H1 (cell line): Measurements from ENCODE around the gene ADAT3. TPM values are rescaled to one million over a fixed set of nuclear protein-coding genes. Genes with fewer than 3 reads are reported as not detected.
A peak's percentile ranks its signal among the peaks of the same experiment; 100 is the strongest.

Source experiments
- CTCF ChIA-PET: fragments of 300-600 bp; sonication (Branson Sonifier 250); formaldehyde crosslinking; loops from one replicate; lab custom pipeline; 2021; ENCODE audit not compliant: partially characterized antibody; lab: Charles Lee
- POLR2A ChIA-PET: fragments of 300-600 bp; sonication (Branson Sonifier 250); formaldehyde crosslinking; loops from one replicate; lab custom pipeline; 2021; ENCODE audit warnings: inconsistent platforms; ENCODE audit not compliant: partially characterized antibody; lab: Charles Lee
- DNase-seq, 2 experiments: peaks; one replicate each; pipeline versions ENCODE4 v3.0.0 to v3.0.0-alpha.2; 2010 to 2022; ENCODE audit warnings: low spot score in 2 of 2, low read depth in 1 of 2, mixed read lengths in 1 of 2
- FAIRE-seq: peaks from 2 replicates; lab custom pipeline; 2011; peaks lifted over from hg19 to GRCh38; lab: Jason Lieb, UNC
- H2AFZ ChIP-seq: 2 replicates; pipeline ENCODE4 v1.8.1; 2012; ENCODE audit warnings: low read length, inconsistent platforms
- H2AK5ac ChIP-seq: 2 replicates; pipeline ENCODE4 v1.6.1; 2013; ENCODE audit warnings: low read depth, low read length
- H2BK120ac ChIP-seq: replicated peaks from 2 replicates; pipeline ENCODE3; 2013; ENCODE audit warnings: low read depth, low read length, inconsistent platforms
- H2BK12ac ChIP-seq: 2 replicates; pipeline ENCODE4 v1.6.1; 2013; ENCODE audit warnings: low read depth, low read length
- H2BK15ac ChIP-seq: 2 replicates; pipeline ENCODE4 v1.6.1; 2013; ENCODE audit warnings: low read length
- H2BK20ac ChIP-seq: 2 replicates; pipeline ENCODE4 v1.6.1; 2013; ENCODE audit warnings: low read length
- H2BK5ac ChIP-seq: 2 replicates; pipeline ENCODE4 v1.6.1; 2013; ENCODE audit warnings: low read depth, low read length
- H3K14ac ChIP-seq: 2 replicates; pipeline ENCODE4 v1.6.1; 2013; ENCODE audit warnings: inconsistent platforms; ENCODE audit not compliant: insufficient read length
- H3K18ac ChIP-seq: 2 replicates; pipeline ENCODE4 v1.6.1; 2013; ENCODE audit warnings: low read length; ENCODE audit errors: extremely low read depth
- H3K23ac ChIP-seq: 2 replicates; pipeline ENCODE4 v1.6.1; 2013; ENCODE audit warnings: inconsistent platforms; ENCODE audit not compliant: insufficient read length
- H3K23me2 ChIP-seq: 2 replicates; pipeline ENCODE4 v1.6.1; 2013; ENCODE audit warnings: low read depth, low read length
- H3K27ac ChIP-seq: 2 replicates; pipeline ENCODE4 v1.6.1; 2011; ENCODE audit warnings: low read depth, low read length, inconsistent platforms
- H3K27me3 ChIP-seq, 4 experiments: replicated peaks in 1 of 4; 1 replicate in 1 of 4; 2 replicates in 3 of 4; pipeline versions ENCODE4 v1.6.1 to v1.8.1; 2011 to 2013; ENCODE audit warnings: low read length in 3 of 4, mild to moderate bottlenecking in 3 of 4, inconsistent platforms in 2 of 4, mixed read lengths in 2 of 4, moderate library complexity in 1 of 4; ENCODE audit not compliant: control insufficient read depth in 3 of 4, insufficient read depth in 3 of 4; ENCODE audit errors: extremely low read depth in 1 of 4
- H3K36me3 ChIP-seq, 4 experiments: 2 replicates each; pipeline versions ENCODE4 v1.6.1 to v1.8.1; 2011 to 2013; ENCODE audit warnings: mild to moderate bottlenecking in 4 of 4, low read length in 3 of 4, moderate library complexity in 2 of 4, control low read depth in 1 of 4, inconsistent platforms in 1 of 4; ENCODE audit not compliant: insufficient read depth in 4 of 4, control insufficient read depth in 2 of 4
- H3K4ac ChIP-seq: replicated peaks from 2 replicates; pipeline ENCODE3; 2013; ENCODE audit warnings: low read length, low read depth, mixed read lengths, inconsistent platforms; ENCODE audit not compliant: insufficient read length
- H3K4me1 ChIP-seq, 4 experiments: replicated peaks in 1 of 4; 1 replicate in 1 of 4; 2 replicates in 3 of 4; pipeline versions ENCODE4 v1.6.1 to v1.8.1; 2011 to 2013; ENCODE audit warnings: low read length in 3 of 4, inconsistent platforms in 2 of 4, mixed read lengths in 1 of 4; ENCODE audit not compliant: insufficient read depth in 4 of 4, control insufficient read depth in 3 of 4
- H3K4me2 ChIP-seq, 2 experiments: 2 replicates each; pipeline versions ENCODE4 v1.6.1 to v1.8.1; 2011 to 2013; ENCODE audit warnings: low read depth in 2 of 2, low read length in 2 of 2, control low read depth in 1 of 2, inconsistent platforms in 1 of 2, mild to moderate bottlenecking in 1 of 2; ENCODE audit not compliant: insufficient read depth in 1 of 2
- H3K4me3 ChIP-seq, 4 experiments: fragments of 200-600, 300-600 bp in 1 of 4; sonication (generic), shearing (Covaris generic), sonication (Bioruptor Twin) in 1 of 4; 2 replicates each; pipeline versions ENCODE4 v1.5.1 to v1.8.1; 2011 to 2016; ENCODE audit warnings: low read length in 4 of 4, low read depth in 3 of 4, control low read depth in 2 of 4, inconsistent platforms in 2 of 4, mild to moderate bottlenecking in 2 of 4, mixed read lengths in 1 of 4, moderate library complexity in 1 of 4; ENCODE audit not compliant: insufficient read depth in 2 of 4; ENCODE audit errors: extremely low read depth in 1 of 4
- H3K56ac ChIP-seq: replicated peaks from 2 replicates; pipeline ENCODE3; 2013; ENCODE audit warnings: low read depth, mild to moderate bottlenecking, mixed read lengths, low read length, inconsistent platforms; ENCODE audit not compliant: insufficient read length
- H3K79me1 ChIP-seq: 2 replicates; pipeline ENCODE4 v1.6.1; 2013; ENCODE audit warnings: low read depth, low read length, control low read depth
- H3K79me2 ChIP-seq, 2 experiments: 2 replicates each; pipeline versions ENCODE4 v1.6.1 to v1.8.1; 2012 to 2013; ENCODE audit warnings: low read length in 2 of 2, mild to moderate bottlenecking in 2 of 2, inconsistent platforms in 1 of 2; ENCODE audit not compliant: insufficient read depth in 2 of 2, control insufficient read depth in 1 of 2
- H3K9ac ChIP-seq, 4 experiments: replicated peaks in 1 of 4; 1 replicate in 1 of 4; 2 replicates in 3 of 4; pipeline versions ENCODE4 v1.6.1 to v1.8.1; 2011 to 2013; ENCODE audit warnings: low read depth in 3 of 4, low read length in 3 of 4, control low read depth in 2 of 4, mild to moderate bottlenecking in 2 of 4, moderate library complexity in 2 of 4, inconsistent platforms in 1 of 4; ENCODE audit errors: extremely low read depth in 1 of 4
- H3K9me3 ChIP-seq, 2 experiments: 2 replicates each; pipeline versions ENCODE4 v1.6.1 to v1.8.1; 2012 to 2013; ENCODE audit warnings: mild to moderate bottlenecking in 2 of 2, moderate library complexity in 2 of 2, control low read depth in 1 of 2, inconsistent platforms in 1 of 2, low read depth in 1 of 2, low read length in 1 of 2, mixed read lengths in 1 of 2; ENCODE audit not compliant: insufficient read depth in 2 of 2
- H4K20me1 ChIP-seq, 2 experiments: replicated peaks in 1 of 2; 2 replicates each; pipeline versions ENCODE3 to v1.8.1; 2011 to 2013; ENCODE audit warnings: inconsistent platforms in 2 of 2, low read length in 2 of 2, mild to moderate bottlenecking in 1 of 2; ENCODE audit not compliant: insufficient read depth in 2 of 2, control insufficient read depth in 1 of 2
- H4K5ac ChIP-seq: 2 replicates; pipeline ENCODE4 v1.6.1; 2013; ENCODE audit warnings: low read length, low read depth, mixed read lengths, inconsistent platforms; ENCODE audit not compliant: insufficient read length
- H4K8ac ChIP-seq: 2 replicates; pipeline ENCODE4 v1.8.0; 2013; ENCODE audit warnings: mild to moderate bottlenecking, moderate library complexity, low read length, inconsistent platforms; ENCODE audit not compliant: insufficient read depth; ENCODE audit errors: extremely low read depth
- H4K91ac ChIP-seq: replicated peaks from 2 replicates; pipeline ENCODE3; 2013; ENCODE audit warnings: low read length, mixed read lengths, inconsistent platforms; ENCODE audit not compliant: insufficient read length
- ASH2L ChIP-seq: fragments of 200-600, 300-600 bp; sonication (generic); IDR thresholded peaks from one replicate; pipeline ENCODE4 v1.7.1; 2017; ENCODE audit warnings: low read length
- CREB1 ChIP-seq: IDR thresholded peaks from 2 replicates; pipeline ENCODE4 v1.6.1; 2012; ENCODE audit warnings: inconsistent platforms
- EP300 ChIP-seq, 2 experiments: IDR thresholded peaks; 1 replicate in 1 of 2; 2 replicates in 1 of 2; pipeline ENCODE4 v1.6.1; 2011 to 2012; ENCODE audit warnings: low read depth in 2 of 2, low read length in 2 of 2, mild to moderate bottlenecking in 2 of 2, borderline replicate concordance in 1 of 2, inconsistent platforms in 1 of 2, moderate library complexity in 1 of 2
- JUN ChIP-seq: IDR thresholded peaks from 2 replicates; pipeline ENCODE4 v1.6.1; 2011; ENCODE audit warnings: low read depth, mild to moderate bottlenecking, improper control_type of control experiment, low read length
- JUND ChIP-seq: IDR thresholded peaks from 2 replicates; pipeline ENCODE4 v1.6.1; 2011; ENCODE audit warnings: mild to moderate bottlenecking, improper control_type of control experiment, low read length
- KDM1A ChIP-seq: fragments of 200-600, 300-600 bp; sonication (generic); IDR thresholded peaks from 2 replicates; pipeline ENCODE4 v1.7.1; 2016; ENCODE audit warnings: mild to moderate bottlenecking, low read length, borderline replicate concordance
- KDM5A ChIP-seq: fragments of 200-600 bp; IDR thresholded peaks from 2 replicates; pipeline ENCODE4 v1.7.1; 2012; ENCODE audit warnings: mild to moderate bottlenecking, low read length, inconsistent platforms, mixed read lengths
- POLR2AphosphoS5 ChIP-seq: IDR thresholded peaks from 2 replicates; pipeline ENCODE4 v1.6.1; 2011; ENCODE audit warnings: low read depth, low read length
- SP2 ChIP-seq: IDR thresholded peaks from 2 replicates; pipeline ENCODE4 v1.6.1; 2012; ENCODE audit warnings: mild to moderate bottlenecking, low read length, inconsistent platforms
- SUZ12 ChIP-seq: fragments of 200-600 bp; sonication (generic); IDR thresholded peaks from 2 replicates; pipeline ENCODE4 v1.6.1; 2012; ENCODE audit warnings: mild to moderate bottlenecking, inconsistent platforms, low read length, moderate library complexity, mixed read lengths
- TAF7 ChIP-seq: optimal IDR thresholded peaks from 2 replicates; pipeline ENCODE3; 2011; ENCODE audit warnings: low read depth, mild to moderate bottlenecking, inconsistent platforms, low read length, moderate library complexity, borderline replicate concordance
- WGBS, 2 experiments: shearing (Covaris generic) in 1 of 2; methylation state at CpG; one replicate each; pipeline versions ENCODE4 v1.1.6 to v1.1.7; 2013 to 2015; ENCODE audit warnings: low lambda C conversion rate in 2 of 2, mixed read lengths in 2 of 2, inconsistent platforms in 1 of 2, low coverage in 1 of 2, missing lambda C conversion rate in 1 of 2; ENCODE audit not compliant: insufficient replicate concordance in 2 of 2, insufficient coverage in 1 of 2, insufficient read length in 1 of 2; ENCODE audit errors: extremely low coverage in 1 of 2, missing lambda C conversion rate in 1 of 2; 5-methylcytosine and 5-hydroxymethylcytosine counted together
- polyA plus RNA-seq, 7 experiments: library from polyadenylated mRNA; depleted of rRNA in 3 of 7; stranded (reverse) in 5 of 7; unstranded in 2 of 7; fragments of >200 nt in 5 of 7; fragments of 200-250 nt in 2 of 7; gene quantifications; 1 replicate in 5 of 7; 2 replicates in 1 of 7; 4 replicates in 1 of 7; pipeline versions ENCODE4 v1.2.1 to v1.2.3, GENCODE V29; 2011 to 2013; ENCODE audit warnings: missing spikeins in 2 of 7, mixed read lengths in 2 of 7
- total RNA-seq: library from RNA; stranded (reverse); fragmentation: NEBNext Ultra II Directional; extraction: Animal tissue kit (Norgen Biotek cat#: 25700); gene quantifications from 2 replicates; pipeline ENCODE4 v1.2.1, GENCODE V29; 2021

Gene ADAT3
- total and polyA plus RNA-seq, 2 of the 8 experiments (the other 6 are each of a cell fraction or from before 2014, with no cell fraction given) = 5.4 to 10.8 TPM

DNA sequence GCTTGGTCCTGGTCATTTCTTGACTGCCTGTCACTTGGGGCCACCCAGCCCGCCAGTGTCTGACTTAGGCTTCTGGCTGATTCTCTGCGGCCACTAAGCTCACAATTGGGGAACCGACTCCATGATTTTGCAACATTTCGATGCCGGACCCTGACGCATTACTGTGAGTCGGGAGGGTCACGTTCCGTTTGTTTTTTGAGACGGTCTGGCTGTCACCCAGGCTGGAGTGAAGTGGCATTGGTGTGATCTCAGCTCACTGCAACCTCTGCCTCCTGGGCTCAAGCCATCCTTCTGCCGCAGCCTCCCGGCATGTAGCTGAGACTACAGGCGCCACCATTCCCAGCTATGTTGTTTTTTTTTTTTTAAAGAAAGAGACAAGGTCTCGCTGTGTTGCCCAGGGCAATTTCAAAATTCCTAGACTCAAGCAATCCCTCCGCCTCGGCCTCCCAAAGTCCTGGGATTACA lies 3.2 kb upstream of the ADAT3 start:
- H2AFZ ChIP-seq = no peak overlapping the region
- H3K4me3 ChIP-seq = no peak overlapping the region
- no peaks in the 10 kb centered on the region for H3K9me3 ChIP-seq
- H3K9ac ChIP-seq = no peak overlapping the region
- H3K4ac ChIP-seq = no peak overlapping the region
- peaks cover 0 to 14% of the 10 kb centered on the region in 2 experiments; a peak in 2 of 4 replicates for H3K79me2 ChIP-seq
- H3K14ac ChIP-seq = no peak overlapping the region
- no peak overlapping the region for H3K23ac ChIP-seq
- peaks cover 4% of the 10 kb centered on the region; the same call in 1 of the 2 replicates for H3K79me1 ChIP-seq
- H4K8ac ChIP-seq = no peak overlapping the region; the same call in 1 of the 2 replicates
- no peak overlapping the region for H2BK5ac ChIP-seq
- peaks cover 3% of the 10 kb centered on the region for H3K23me2 ChIP-seq
- 95% methylated on average over 16 of the region's 16 CpGs; no CpG with 5 or more reads in 1 of the 2 experiments for WGBS, 2 experiments
- no peak overlapping the region for H4K5ac ChIP-seq
- H2BK15ac ChIP-seq = no peak overlapping the region
- 0 out of 8 replicates have a peak, but pooled peaks cover 0 to 4% (median 0%) of the 10 kb centered on the region in 4 experiments for H3K36me3 ChIP-seq
- no peak overlapping the region for H3K4me2 ChIP-seq
- no peak overlapping the region for H2BK120ac ChIP-seq
- H3K4me1 ChIP-seq = peaks cover 0 to 9% (median 8%) of the 10 kb centered on the region in 4 experiments; a peak in 5 of 7 replicates
- H3K18ac ChIP-seq = no peak overlapping the region
- POLR2A ChIA-PET = interaction anchor here (0.6 to 2.3 kb wide), 5 partner anchors 10 to 150 kb away, joined by 3 to 10 read pairs (median 3); partner anchors contain the start of gene MKNK2
- FAIRE-seq = no peak
- CTCF ChIA-PET = interaction anchor here (0.6 to 2.6 kb wide), 5 partner anchors 28 to 135 kb away, joined by 3 to 10 read pairs (median 6); no protein-coding TSS in a partner anchor
- H2BK20ac ChIP-seq = no peak overlapping the region
- no peak overlapping the region for H4K91ac ChIP-seq
- 0 out of 2 replicates have a peak overlapping the region, but pooled peaks have one; percentile 24 for H2AK5ac ChIP-seq
- H2BK12ac ChIP-seq = 0 out of 2 replicates have a peak overlapping the region, but pooled peaks have one; percentile 39
- H4K20me1 ChIP-seq = no peaks in the 10 kb centered on the region
- H3K27ac ChIP-seq = no peak overlapping the region
- no peak for DNase-seq
- TF ChIP-seq SUZ12 = no peak
- no peak for TF ChIP-seq KDM5A
- no peak for TF ChIP-seq TAF7
- TF ChIP-seq JUN = no peak
- TF ChIP-seq JUND = no peak
- no peak for TF ChIP-seq SP2
- no peak for TF ChIP-seq ASH2L
- no peak for TF ChIP-seq EP300 (IDR thresholded peaks at IDR 0.05; ENCODE audit: borderline replicate concordance in 1 of 2, low read depth in 2 of 2, low read length in 2 of 2)
- TF ChIP-seq POLR2AphosphoS5 = no peak
- no peak for TF ChIP-seq KDM1A
- TF ChIP-seq CREB1 = no peak
- no peak overlapping the region for H3K56ac ChIP-seq
- no peaks in the 10 kb centered on the region for H3K27me3 ChIP-seq
